HG03469 (cell line): Measurements from ENCODE around the gene PDSS1.
A peak's percentile ranks its signal among the peaks of the same experiment; 100 is the strongest.
"Not testable (repeated sequence)": the region's sequence is repeated elsewhere in the genome, so short reads cannot be mapped to it uniquely, and the experiment has no call there.

ENCODE experiments used
- ATAC-seq: cut with Tn5 transposase; IDR thresholded peaks from one replicate; pipeline ENCODE4 v1.9.1; 2021; ENCODE audit warnings: mild to moderate bottlenecking, moderate library complexity, moderate number of reproducible peaks; ENCODE audit not compliant: unreplicated experiment

The PDSS1 gene

GRCh38 chr10:26697163-26697921, at the start of gene PDSS1:
Gene PDSS1 (plus strand): TSS chr10:26697701. CDS start chr10:26697712, 11 bp downstream.
- peak; percentile 57 for ATAC-seq

- ATAC-seq: not testable (repeated sequence)
Measured at GRCh38 chr10:26648245-26648636, 49.3 kb upstream of the PDSS1 start.

- ATAC-seq: no peak
Measured at GRCh38 chr10:26650406-26650805, 47.1 kb upstream of the PDSS1 start.

- not testable (repeated sequence) for ATAC-seq
Measured at GRCh38 chr10:26651476-26651875, 46.0 kb upstream of the PDSS1 start.

GRCh38 chr10:26653004-26653403, 44.5 kb upstream of the PDSS1 start:
- ATAC-seq: no peak

GRCh38 chr10:26655746-26656145, 41.8 kb upstream of the PDSS1 start:
- no peak for ATAC-seq

GRCh38 chr10:26662864-26663263, 34.6 kb upstream of the PDSS1 start:
- ATAC-seq: no peak

GRCh38 chr10:26665080-26666048, 32.1 kb upstream of the PDSS1 start:
- no peak for ATAC-seq

GRCh38 chr10:26675873-26676257, 21.6 kb upstream of the PDSS1 start:
- no peak for ATAC-seq

GRCh38 chr10:26679588-26679987, 17.9 kb upstream of the PDSS1 start:
- no peak for ATAC-seq

GRCh38 chr10:26681076-26681475, 16.4 kb upstream of the PDSS1 start:
- no peak for ATAC-seq

GRCh38 chr10:26681971-26682370, 15.5 kb upstream of the PDSS1 start:
- ATAC-seq: not testable (repeated sequence)

- no peak for ATAC-seq
Measured at GRCh38 chr10:26682931-26683330, 14.6 kb upstream of the PDSS1 start.

- peak; percentile 63 for ATAC-seq
Measured at GRCh38 chr10:26684667-26685264, 12.7 kb upstream of the PDSS1 start.

- ATAC-seq: no peak
Measured at GRCh38 chr10:26685441-26685840, 12.1 kb upstream of the PDSS1 start.

- no peak for ATAC-seq
Measured at GRCh38 chr10:26689399-26689798, 8.1 kb upstream of the PDSS1 start.

GRCh38 chr10:26690731-26691475, 6.6 kb upstream of the PDSS1 start:
- no peak for ATAC-seq

- ATAC-seq: not testable (repeated sequence)
Measured at GRCh38 chr10:26694536-26694935, 3.0 kb upstream of the PDSS1 start.

- no peak for ATAC-seq
Measured at GRCh38 chr10:26696786-26697162, 727 bp upstream of the PDSS1 start.

- no peak for ATAC-seq
Measured at GRCh38 chr10:26697922-26698608, 564 bp downstream of the PDSS1 start.
